ENCODE results near the gene CYP4B1. TPM values are rescaled to one million over a fixed set of nuclear protein-coding genes. Genes with fewer than 3 reads are reported as not detected.

CYP4B1 gene
- total and polyA plus RNA-seq, 2 donors (not counting 3 experiments of a cell fraction or from before 2014, with no cell fraction given), result not detected

DNA sequence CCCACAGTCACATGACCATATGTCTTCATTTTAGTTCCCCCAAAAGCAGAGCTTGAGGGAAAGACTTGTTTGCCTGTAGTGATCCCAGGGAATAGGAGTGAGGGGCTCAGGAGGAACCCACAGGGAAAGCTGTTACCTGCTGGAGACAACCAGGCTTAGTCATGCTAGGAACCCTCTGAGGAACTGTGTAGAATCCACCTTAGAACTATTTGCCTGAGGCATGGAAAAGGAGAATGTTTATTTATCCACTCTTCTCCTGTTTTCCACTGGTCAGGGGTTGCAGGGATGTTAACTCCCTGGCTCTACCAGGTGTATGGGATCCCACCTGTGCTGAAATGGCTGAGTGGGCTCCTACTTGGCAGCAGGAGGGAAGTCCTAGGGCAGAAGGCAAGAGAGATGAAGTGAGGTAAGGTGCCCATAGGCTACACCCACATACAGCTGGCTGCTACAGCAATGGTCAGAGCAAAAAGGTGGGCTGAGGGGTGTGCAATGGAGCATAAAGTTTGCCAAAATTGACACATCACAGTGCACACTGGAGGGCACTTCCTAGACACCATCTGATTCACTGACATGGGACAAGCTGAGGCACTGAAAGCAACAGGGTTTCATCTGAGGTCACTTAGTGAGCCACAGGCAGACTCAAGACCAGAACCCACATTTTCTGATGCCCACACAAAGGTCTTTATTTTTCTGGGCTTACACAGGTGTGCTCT, 29.7 kb upstream of the CYP4B1 start:
- FAIRE-seq, result no peak
- H3K4me3 ChIP-seq (replicated peaks in 1 of 3; ENCODE audit: insufficient read depth in 1 of 3, low read depth in 1 of 3, low read length in 3 of 3), result no peak overlapping the region
- no peaks in the 10 kb centered on the region for H3K9me1 ChIP-seq (replicated peaks; ENCODE audit: control insufficient read depth, extremely low read depth, insufficient read depth, low read length)
- no peak overlapping the region for H3K9ac ChIP-seq (replicated peaks; ENCODE audit: extremely low read depth, insufficient read depth, low read length)
- no peaks in the 10 kb centered on the region for H3K36me3 ChIP-seq (ENCODE audit: control insufficient read depth in 2 of 2, extremely low read depth in 1 of 2, insufficient read depth in 2 of 2, low read length in 2 of 2)
- H3K4me1 ChIP-seq (ENCODE audit: control insufficient read depth, extremely low read depth, insufficient read depth, low read length), result no peaks in the 10 kb centered on the region
- dilution Hi-C loops (cut with MboI; ENCODE audit: extremely low pct_ligation_motif_present, low sequenced_read_pairs) (no loop called here), intact Hi-C loops (cut with micrococcal nuclease) (no loop called here)
- H3K9me3 ChIP-seq (replicated peaks; ENCODE audit: control insufficient read depth, insufficient read depth, low read length), result peaks cover 2% of the 10 kb centered on the region
- CTCF ChIA-PET, result interaction anchor here (0.9 kb wide), 1 partner anchor 12 kb away, joined by 3 read pairs; no protein-coding TSS in a partner anchor
- H4K20me1 ChIP-seq (replicated peaks; ENCODE audit: control insufficient read depth, extremely low read depth, insufficient read depth, low read length), result no peaks in the 10 kb centered on the region
- no peak overlapping the region for H2AFZ ChIP-seq (ENCODE audit: low read depth, low read length)
- H3K79me2 ChIP-seq (ENCODE audit: control insufficient read depth, insufficient read depth, low read length), result no peaks in the 10 kb centered on the region
- peaks cover 0 to 4% of the 10 kb centered on the region in 2 experiments for H3K27me3 ChIP-seq (ENCODE audit: control insufficient read depth in 2 of 2, insufficient read depth in 2 of 2, low read length in 2 of 2)
- no peak overlapping the region for H3K4me2 ChIP-seq (ENCODE audit: insufficient read depth, low read length)
- BruUV-seq (replicated peaks), result no TSS peak
- POLR2A ChIA-PET, result no interaction called here
- no peak overlapping the region for H3K27ac ChIP-seq (ENCODE audit: insufficient read depth, low read depth, low read length)
- no peak for DNase-seq (ENCODE audit: low read depth, low spot score)
- TF ChIP-seq FOS (IDR thresholded peaks at IDR 0.05; ENCODE audit: borderline replicate concordance, insufficient read depth, low read length) (no peak), MAX (IDR thresholded peaks at IDR 0.05; ENCODE audit: insufficient read depth, insufficient read length) (no peak), GATA2 (IDR thresholded peaks at IDR 0.05; ENCODE audit: insufficient read depth, insufficient read length, low read depth, low read length) (no peak), CTCF (IDR thresholded peaks at IDR 0.05; ENCODE audit: extremely low read depth in 1 of 2, insufficient read depth in 1 of 2, low read depth in 1 of 2, low read length in 2 of 2) (no peak), POLR2AphosphoS5 (IDR thresholded peaks at IDR 0.05; ENCODE audit: insufficient read depth, low read depth, low read length) (no peak), EZH2 (IDR thresholded peaks at IDR 0.05; ENCODE audit: borderline replicate concordance, low read depth, low read length, severe bottlenecking) (no peak), POLR2A (IDR thresholded peaks at IDR 0.05; ENCODE audit: low read depth, low read length) (no peak), JUN (IDR thresholded peaks at IDR 0.05; ENCODE audit: borderline replicate concordance, insufficient read depth, insufficient read length, low read depth) (no peak), MYC (IDR thresholded peaks at IDR 0.05; ENCODE audit: low read depth, low read length) (no peak)
